ENCODE results near the gene FUCA1.

FUCA1 gene

DNA sequence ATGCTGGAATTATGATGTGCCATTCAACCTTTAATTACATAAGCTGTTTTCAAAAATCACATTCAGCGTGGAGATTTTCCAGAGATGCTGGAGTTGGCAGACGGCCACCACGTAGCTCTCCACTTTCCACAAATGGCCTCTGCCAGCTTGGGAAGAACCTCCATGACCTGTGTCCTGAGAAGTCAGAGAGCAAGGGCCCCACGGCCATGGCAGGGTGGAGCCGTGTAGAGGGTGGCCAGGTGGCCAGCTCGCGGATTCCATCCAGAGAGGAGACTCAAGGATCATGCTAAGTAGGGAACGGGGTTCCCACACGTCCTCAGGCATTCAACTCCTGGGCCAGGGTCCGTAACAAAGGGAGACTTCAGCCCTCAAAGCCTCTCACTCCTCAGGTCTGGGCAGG lies 66.2 kb downstream of the FUCA1 start:
- Histone ChIP-seq H3K27me3 (no peaks in the 10 kb centered on the region), H3K9me3 (no peaks in the 10 kb centered on the region), H3K4me3 (ENCODE audit: low read depth in 1 of 2, low read length in 1 of 2) (peak overlapping the region in 1 of 2 experiments; percentile 87), H3K4me1 (ENCODE audit: control insufficient read depth in 1 of 2, insufficient read depth in 1 of 2, low read depth in 1 of 2, low read length in 1 of 2) (peaks cover 22 to 28% of the 10 kb centered on the region in 2 experiments), H3K36me3 (peaks cover 30% of the 10 kb centered on the region), H3K27ac (peak overlapping the region; percentile 90)
- TF ChIP-seq, protein P1, sequence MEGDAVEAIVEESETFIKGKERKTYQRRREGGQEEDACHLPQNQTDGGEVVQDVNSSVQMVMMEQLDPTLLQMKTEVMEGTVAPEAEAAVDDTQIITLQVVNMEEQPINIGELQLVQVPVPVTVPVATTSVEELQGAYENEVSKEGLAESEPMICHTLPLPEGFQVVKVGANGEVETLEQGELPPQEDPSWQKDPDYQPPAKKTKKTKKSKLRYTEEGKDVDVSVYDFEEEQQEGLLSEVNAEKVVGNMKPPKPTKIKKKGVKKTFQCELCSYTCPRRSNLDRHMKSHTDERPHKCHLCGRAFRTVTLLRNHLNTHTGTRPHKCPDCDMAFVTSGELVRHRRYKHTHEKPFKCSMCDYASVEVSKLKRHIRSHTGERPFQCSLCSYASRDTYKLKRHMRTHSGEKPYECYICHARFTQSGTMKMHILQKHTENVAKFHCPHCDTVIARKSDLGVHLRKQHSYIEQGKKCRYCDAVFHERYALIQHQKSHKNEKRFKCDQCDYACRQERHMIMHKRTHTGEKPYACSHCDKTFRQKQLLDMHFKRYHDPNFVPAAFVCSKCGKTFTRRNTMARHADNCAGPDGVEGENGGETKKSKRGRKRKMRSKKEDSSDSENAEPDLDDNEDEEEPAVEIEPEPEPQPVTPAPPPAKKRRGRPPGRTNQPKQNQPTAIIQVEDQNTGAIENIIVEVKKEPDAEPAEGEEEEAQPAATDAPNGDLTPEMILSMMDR (IDR thresholded peaks at IDR 0.05) = no peak

DNA sequence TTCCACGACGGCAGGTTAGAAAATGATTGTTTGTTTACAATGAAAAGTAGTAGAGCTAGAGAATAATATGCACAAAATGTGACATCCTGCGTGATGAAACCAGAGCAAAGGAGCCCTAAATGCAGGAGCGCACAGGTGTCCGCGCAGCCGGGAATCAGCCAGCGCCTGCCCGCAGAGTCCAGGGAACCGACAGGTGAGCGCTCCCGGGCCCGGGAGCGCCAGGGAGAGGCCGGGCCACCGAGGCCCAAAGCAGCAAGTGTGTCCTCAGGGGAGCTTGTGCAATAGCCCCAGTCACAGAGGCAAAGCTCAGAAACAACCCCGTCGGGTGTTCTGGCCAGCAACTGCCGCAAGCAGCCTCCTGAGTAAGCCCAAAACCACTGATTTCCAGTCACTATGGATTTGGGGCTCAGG lies 66.7 kb downstream of the FUCA1 start:
- Histone ChIP-seq H3K9me3 (no peaks in the 10 kb centered on the region), H3K27me3 (no peaks in the 10 kb centered on the region), H3K27ac (peak overlapping the region; percentile 90), H3K36me3 (peaks cover 35% of the 10 kb centered on the region), H3K4me1 (ENCODE audit: control insufficient read depth in 1 of 2, insufficient read depth in 1 of 2, low read depth in 1 of 2, low read length in 1 of 2) (peaks cover 19 to 23% of the 10 kb centered on the region in 2 experiments), H3K4me3 (ENCODE audit: low read depth in 1 of 2, low read length in 1 of 2) (peak overlapping the region; percentile 87 to 97)
- TF ChIP-seq, protein P1 (IDR thresholded peaks at IDR 0.05) = no peak

DNA sequence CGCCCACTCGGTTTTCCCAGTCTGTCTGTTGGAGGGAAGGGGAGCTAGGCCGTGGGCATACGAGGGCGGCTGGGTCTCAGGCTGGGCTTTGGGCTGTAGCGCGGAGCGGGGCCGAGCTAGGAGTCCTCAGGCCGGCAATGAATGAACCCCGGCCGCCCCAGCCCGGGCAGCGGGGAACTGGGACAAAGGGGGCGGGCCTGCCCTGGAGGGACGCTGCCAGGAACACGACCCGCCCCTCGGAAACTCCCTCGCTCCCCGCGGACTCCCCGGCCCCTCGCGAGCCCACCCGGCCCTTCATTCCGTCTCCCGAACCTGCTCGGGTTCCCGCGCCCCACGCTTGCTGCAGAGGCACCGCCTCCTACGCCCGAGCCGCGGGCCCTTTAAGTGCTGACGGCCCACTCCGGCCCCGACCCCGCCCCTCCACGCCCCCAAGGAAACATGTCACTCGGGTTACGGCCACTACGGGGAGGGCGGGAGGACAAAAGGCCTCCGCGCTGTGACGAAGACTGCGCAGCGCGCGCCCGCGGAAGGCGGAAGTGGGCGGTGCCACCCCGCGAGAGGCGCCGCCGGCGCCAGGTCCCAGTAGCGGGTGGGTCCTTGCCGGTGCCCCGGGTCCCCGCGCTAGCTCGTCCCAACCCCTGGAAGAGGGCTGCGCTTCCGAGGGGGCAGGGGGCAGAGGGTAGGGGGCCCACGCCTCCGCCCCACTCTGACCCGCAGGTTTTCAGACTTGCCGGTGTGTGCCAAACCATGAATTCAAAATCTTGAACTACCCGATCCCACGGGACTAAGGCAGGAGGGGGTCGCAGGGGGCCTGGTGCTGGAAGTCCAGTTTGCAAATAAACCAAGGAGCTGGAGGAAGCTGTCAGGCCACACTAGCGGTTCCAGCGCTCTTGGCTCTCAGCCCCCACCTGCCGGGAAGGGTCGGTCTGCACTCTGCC lies 67.4 kb downstream of the FUCA1 start, which contains the start of gene GALE:
Gene GALE, minus strand, starts transcription at position 355 of the 938 bp plus-strand sequence. CDS start 1,747 bp downstream, outside the sequence.
- Histone ChIP-seq H3K27me3 (no peaks in the 10 kb centered on the region), H3K27ac (peak within 1 kb of the TSS; percentile 90), H3K9me3 (no peaks in the 10 kb centered on the region), H3K36me3 (peaks cover 42% of the 10 kb centered on the region), H3K4me3 (ENCODE audit: low read depth in 1 of 2, low read length in 1 of 2) (peak within 1 kb of the TSS; percentile 87 to 97), H3K4me1 (ENCODE audit: control insufficient read depth in 1 of 2, insufficient read depth in 1 of 2, low read depth in 1 of 2, low read length in 1 of 2) (peaks cover 19 to 23% of the 10 kb centered on the region in 2 experiments)
- TF ChIP-seq, protein P1 (IDR thresholded peaks at IDR 0.05) = peak; percentile 29

DNA sequence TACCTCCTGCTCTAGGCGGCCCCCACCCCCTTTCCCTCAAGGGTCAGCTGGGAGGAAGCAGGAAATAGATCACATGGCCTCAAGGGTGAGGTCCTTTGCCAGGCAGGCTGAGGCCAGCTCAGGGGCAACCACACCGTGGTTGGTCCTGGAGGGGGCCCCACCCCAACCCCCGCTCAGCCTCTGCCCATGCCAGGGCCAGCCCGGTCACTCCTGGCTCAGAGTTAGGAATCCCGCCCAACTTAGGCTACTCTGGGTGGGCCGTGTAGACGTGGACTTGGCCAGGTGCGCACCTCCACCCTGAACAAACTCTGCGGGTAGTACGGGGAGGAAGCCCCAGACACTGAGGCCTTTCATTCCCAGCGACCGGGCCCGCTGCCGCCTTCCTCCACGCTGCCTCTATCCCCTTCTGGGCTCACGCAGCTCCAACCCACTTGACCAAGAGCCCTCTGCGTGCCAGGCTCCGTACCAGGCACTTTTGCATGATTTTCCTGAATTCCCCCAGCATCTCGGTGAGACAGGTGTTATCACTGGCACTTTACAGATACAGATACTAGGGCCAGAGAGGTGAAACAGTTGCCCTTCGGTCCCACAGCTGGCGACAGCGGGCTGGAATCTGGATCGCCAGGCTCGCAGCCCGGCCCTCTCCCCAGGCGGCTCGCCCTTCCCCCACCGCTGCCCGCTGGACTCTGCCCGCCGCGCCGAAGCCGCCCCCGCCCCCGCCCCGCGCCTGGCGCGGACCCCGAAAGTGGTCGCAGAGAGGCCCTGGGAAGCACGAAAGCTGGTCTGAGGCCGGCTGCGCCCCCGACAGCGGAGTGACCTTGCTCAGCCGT lies 68.3 kb downstream of the FUCA1 start:
- Histone ChIP-seq H3K4me1 (ENCODE audit: control insufficient read depth in 1 of 2, insufficient read depth in 1 of 2, low read depth in 1 of 2, low read length in 1 of 2) (peaks cover 19 to 23% of the 10 kb centered on the region in 2 experiments), H3K27me3 (no peaks in the 10 kb centered on the region), H3K36me3 (peaks cover 51% of the 10 kb centered on the region), H3K9me3 (no peaks in the 10 kb centered on the region), H3K27ac (peak overlapping the region; percentile 90), H3K4me3 (ENCODE audit: low read depth in 1 of 2, low read length in 1 of 2) (peak overlapping the region; percentile 87 to 97)
- TF ChIP-seq, protein P1 (IDR thresholded peaks at IDR 0.05) = no peak

DNA sequence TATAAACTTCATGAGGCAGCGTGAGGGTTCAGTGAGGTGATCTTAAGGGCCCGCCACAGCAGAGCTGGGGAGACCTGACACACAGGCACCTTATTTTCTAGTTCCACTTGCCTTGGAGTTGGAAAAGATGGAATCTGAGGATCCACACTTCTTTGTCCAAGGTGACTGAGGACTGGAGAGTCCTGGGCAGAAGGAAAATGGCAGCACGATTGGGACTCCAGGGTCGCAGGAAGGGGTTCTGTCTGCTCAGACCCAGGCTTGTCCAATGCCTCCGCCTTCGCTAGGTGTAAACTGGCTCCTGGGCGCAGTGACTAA lies 68.9 kb downstream of the FUCA1 start:
- H3K9me3 ChIP-seq = no peaks in the 10 kb centered on the region
- H3K4me1 ChIP-seq (ENCODE audit: control insufficient read depth in 1 of 2, insufficient read depth in 1 of 2, low read depth in 1 of 2, low read length in 1 of 2) = peaks cover 19 to 23% of the 10 kb centered on the region in 2 experiments
- H3K4me3 ChIP-seq (ENCODE audit: low read depth in 1 of 2, low read length in 1 of 2) = peak overlapping the region; percentile 87 to 97
- H3K27ac ChIP-seq = peak overlapping the region; percentile 90
- H3K36me3 ChIP-seq = peaks cover 53% of the 10 kb centered on the region
- TF ChIP-seq, protein P1 (IDR thresholded peaks at IDR 0.05) = no peak
- H3K27me3 ChIP-seq = no peaks in the 10 kb centered on the region
